ENCODE measurements around the gene NCOR1.
"Not testable (repeated sequence)": the region's sequence is repeated elsewhere in the genome, so short reads cannot be mapped to it uniquely, and the experiment has no call there.

The NCOR1 gene

GRCh38 chr17:16145319-16145890 is 69.9 kb downstream of the NCOR1 start:
- not testable (repeated sequence) for DNase-seq

DNA sequence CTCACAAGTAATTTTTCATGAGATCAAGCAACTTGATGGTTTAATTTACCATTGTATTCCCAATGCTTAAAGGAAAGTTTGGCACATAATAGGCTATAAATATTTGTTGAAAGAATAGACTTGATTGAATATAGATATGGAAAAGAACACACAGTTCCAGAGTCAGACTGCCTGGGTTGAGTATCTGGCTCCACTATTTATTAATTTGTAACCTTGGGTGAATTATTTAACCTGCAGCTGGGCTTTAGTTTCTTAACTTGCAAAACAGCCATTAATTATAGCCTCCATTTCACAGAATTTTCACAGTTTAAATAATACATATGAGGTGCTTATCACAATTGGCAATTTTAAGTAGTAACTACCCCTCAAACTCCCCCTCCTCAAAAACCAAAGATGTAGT is 73.6 kb downstream of the NCOR1 start:
- DNase-seq: no peak

DNA sequence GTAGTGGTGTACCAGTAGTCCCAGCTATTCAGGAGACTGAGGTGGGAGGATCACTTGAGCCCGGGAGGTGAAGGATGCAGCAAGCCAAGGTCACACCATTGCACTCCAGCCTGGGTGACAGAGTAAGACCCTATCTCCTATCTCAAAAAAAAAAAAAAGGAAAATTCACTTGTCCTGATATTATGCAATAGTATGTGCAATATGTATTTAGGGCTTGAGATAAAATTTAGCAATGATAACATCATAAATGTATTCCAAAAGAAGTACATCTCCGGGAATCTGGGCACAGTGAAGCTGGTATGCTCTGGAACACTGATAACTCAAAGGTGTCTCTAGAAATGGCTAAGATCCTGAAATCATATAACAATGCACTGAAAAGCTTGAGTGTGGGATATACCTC is 74.5 kb downstream of the NCOR1 start:
- no peak for DNase-seq

DNA sequence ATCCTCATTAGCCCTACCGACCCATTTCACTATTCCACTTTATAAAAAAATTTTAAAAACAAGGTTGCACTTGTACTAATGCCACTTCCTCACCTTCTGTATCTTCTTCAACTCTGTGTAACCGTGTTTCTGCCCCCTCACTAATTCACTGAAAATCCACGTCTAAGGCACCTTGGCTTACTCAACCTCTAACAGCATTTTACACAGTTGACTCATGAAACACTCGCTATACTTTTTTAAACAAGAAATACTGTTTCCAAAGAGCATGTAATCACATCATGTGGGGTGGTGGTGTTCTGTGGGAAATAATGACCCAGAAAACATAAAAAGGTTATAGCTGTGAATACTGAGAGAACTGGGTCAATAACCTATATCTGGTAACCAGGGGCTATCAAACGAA is 79.9 kb downstream of the NCOR1 start:
- no peak for DNase-seq

GRCh38 chr17:16131593-16131992 is 83.7 kb downstream of the NCOR1 start:
- DNase-seq: no peak

DNA sequence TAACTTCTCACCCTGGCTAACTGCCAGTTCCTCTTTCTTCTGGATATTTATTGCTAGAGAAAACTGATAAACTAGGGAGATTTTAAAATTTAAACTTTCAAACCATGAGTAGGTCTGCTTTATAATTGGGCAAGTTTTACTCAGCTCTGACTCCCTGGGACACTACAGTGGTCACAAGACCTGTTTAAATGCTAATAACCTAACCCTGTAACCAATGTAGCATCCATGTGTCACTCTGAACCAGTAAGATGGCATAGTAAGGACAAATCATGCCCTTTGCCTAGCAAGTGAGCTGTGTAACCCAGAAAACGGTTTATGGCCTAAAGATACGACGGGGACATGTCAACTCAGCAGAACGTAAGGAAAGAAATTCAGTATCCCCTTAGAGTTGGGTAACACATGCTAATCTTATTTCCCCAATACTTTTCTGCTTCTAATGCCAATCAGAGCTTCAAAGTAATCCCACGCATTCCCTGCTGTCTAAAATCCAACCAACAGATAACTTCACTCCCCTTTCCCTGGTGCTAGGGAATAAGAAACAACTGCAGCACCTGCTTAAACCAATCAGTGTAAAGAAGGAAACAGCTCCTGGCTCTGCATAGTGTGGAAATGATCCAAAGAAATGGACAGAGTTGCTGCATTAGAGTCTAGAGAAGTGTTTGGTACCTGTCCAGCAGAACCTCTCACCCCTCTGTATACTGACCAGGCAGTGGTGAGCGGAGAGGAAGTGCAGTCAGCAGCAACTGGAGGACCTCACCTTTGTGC is 85.7 kb downstream of the NCOR1 start:
- no peak for DNase-seq

DNA sequence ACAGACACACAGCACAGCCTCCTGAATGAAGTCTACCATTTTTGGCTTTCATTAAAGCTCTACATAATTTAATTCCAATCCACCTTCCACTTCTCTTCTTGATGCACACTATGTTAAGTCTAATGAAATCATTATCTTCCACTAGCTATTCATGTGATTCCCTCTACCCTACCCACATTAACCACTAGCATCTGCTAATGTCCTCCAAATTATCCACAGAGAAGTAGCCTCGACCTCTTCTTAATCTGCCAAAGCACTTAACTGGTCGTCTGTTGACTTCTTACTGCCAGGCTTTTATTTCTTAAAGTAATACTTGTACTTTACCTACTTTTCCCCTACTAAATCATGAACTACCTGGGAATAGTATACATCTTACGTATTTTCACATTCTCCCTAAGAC is 91.8 kb downstream of the NCOR1 start:
- DNase-seq: no peak

DNA sequence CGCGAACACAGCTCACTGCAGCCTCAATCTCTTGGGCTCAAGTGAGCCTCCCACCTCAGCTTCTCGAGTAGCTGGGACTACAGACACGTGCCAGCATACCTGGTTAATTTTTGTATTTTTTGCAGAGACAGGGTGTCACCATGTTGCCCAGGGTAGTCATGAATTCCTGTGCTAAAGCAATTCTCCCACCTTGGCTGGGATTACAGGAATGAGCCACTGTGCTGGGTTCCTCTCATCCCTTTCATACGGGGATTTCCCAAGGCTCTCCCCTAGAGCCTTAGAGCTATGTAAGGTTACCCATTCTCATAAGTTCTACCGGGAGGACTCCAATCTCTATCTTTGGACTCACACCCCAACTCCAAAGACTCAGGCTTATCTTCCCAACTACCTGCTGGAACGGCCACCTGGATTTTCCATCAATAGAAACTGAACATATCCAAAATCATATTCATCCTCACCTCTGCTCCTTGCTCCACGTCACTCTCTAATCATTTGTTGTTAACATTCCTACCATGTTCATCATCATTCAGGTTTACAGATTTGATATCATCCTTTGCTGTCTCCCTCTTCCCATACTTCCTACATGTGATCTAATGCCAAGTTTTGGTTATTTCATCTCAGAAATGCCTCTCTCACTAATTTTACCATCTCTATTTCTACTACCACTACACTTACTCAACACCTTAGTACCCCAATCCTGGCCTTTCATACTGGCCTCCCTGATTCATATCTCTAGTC is 92.5 kb downstream of the NCOR1 start:
- no peak for DNase-seq

- no peak for DNase-seq
Observed at GRCh38 chr17:16121915-16122314, 93.4 kb downstream of the NCOR1 start.

DNA sequence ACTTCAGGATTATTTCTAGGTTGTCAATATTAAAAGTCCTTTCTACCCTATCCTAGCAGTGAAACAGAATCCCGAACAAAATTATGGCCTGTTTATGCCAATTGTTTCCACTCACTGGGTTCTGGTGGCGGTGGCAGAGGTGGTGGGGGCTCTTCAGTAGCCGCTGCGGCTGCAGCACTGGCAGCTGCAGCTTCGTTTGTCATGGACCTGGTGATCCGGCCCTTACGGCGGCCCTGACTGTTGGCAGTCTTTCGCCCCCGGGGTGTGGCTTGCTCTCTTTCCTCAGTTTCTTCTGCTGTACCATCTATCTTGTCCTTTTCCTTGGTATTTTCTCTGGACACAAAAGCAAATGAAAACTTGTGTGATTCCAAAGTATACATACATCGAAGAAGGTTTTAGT is 94.4 kb downstream of the NCOR1 start:
- DNase-seq: no peak

- DNase-seq: no peak
Observed at GRCh38 chr17:16117149-16117548, 98.2 kb downstream of the NCOR1 start.

- DNase-seq: not testable (repeated sequence)
Observed at GRCh38 chr17:16115077-16115698, 100.1 kb downstream of the NCOR1 start.

DNA sequence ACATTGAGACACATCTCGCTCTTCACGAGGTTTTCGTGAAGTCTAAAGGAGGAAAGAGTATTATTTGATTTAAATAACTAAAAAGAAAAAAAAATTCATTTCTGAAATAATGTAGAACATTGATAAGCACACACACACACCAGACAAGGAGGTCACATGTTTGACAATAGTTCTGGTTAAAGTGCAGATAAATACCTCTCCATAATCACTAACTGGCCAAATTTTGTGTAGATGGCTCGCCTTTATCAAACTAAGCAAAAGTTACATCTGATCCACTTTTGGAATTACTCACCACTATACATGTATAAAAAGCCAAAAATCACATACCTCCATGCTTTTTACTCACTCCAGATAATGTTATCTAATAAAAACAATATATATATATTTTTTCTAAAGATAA is 106.5 kb downstream of the NCOR1 start:
- no peak for DNase-seq

DNA sequence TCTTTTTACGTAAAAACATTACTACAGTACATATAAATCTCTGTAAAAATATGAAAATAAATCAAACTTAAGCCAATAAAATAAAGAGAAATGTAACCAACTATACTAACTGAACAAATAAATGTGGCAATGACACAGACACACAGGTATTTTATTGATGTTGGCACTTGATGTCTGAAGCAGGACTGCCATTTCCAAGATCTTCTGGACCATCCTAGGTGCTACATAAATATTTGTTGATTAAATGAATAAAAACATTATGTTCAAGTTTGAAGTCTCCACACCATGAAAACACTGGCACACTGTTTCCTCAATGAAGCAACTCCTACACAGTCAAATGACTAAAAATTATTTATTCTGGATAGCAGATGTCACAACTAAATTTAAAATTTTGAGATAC is 106.9 kb downstream of the NCOR1 start:
- DNase-seq: no peak

DNA sequence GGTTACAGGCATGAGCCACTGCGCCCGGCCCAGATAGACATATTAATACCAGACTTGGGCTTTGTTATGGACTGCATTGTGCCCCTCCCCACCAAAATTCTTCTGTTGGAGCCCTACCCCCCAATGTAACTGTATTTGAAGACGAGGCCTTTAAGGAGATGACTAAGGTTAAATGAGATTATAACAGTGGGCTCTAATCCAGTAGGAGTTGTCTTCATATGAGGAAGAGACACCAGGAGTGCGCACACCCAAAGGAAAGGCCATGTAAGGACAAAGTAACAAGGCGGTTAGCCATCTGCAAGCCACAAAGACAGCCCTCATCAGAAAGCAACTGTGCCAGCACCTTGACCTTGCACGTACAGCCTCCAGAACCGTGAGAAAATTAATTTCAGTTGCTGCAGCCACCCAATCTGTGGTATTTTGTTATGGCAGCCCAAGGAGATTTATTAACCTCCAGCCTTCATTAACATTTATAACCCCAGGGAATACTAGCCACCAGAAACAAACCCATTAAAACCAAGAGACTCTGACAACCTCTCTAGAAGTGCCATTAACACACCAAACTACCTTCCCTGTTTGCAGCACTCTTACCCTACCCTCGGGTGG is 108.1 kb downstream of the NCOR1 start:
- no peak for DNase-seq

- peak; percentile 64 for DNase-seq
Observed at GRCh38 chr17:16106161-16106891, 109.0 kb downstream of the NCOR1 start.

DNA sequence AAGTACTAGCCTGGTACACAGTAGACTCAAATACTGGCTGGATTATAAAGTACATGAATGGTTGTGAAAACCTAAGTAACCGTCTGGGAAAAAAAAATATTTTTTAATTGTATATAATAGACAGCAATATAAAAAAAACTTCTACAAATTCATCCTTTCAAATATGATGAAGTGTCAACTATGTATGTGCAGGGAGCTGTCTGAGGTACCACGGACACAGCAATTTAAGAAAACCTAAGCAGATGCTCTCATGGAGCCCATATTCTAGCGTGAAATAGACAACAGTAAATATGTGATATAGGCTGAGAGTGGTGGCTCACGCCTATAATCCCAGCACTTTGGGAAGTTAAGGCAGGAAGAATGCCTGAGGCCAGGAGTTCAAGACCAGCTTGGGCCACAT is 111.1 kb downstream of the NCOR1 start:
- DNase-seq: no peak

DNA sequence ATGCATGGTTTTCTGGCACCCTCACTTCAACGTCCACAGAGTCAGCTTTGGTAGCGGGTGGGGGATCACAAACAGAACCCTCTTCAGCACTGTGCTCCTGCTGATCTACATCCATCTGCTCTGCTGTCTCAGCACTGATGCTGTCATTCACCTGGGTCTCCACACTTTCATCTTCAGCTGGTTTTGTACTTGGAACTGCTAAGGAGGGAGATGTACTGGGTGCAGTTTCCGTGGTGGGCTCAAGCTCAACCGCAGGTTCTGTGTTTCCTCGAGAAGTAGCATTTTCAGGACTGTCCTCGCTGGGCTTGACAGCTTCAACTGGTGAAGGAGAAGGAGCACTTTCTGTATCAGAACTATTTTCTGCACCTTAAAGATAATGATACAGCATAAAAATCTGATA is 113.9 kb downstream of the NCOR1 start:
- no peak for DNase-seq

GRCh38 chr17:16100737-16101400 is 114.5 kb downstream of the NCOR1 start:
- DNase-seq: no peak

DNA sequence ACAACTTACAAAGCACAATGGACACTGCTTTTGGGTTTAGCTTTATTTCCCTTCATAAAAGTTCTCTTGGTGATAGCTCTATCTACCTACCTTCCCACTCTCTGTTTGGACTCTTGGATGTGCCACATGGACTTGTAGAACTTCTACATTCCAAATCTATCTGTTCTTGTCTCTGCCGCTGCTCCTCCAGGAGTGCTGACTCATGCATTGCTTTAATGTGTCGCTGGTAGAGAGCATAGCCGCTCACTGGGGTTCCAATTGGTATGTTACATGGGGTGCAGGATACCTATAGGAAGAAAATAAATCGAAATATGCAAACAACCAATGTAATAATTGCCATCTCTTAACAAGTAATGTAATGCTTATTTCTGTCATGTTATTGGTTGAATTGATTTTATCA is 123.6 kb downstream of the NCOR1 start:
- DNase-seq: no peak

DNA sequence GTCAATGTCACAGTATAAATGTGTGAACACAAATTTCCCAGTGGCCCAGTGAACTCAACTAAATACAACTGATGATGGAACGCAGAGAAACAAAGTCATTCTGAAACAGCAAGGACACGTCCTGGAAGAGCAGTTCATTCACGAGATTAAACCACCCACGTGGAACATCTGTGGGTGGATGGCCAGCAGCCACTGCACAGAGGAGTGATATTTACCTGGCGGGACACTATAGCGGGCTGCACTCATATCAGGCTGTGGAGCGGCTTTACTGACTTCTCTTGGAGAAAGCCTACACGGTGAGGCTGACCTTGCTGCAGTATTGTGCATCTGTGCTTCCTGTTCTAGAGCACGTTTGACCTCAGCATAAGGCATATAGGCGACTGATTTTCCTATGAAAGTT is 128.4 kb downstream of the NCOR1 start:
- DNase-seq: no peak

- DNase-seq: no peak
Observed at GRCh38 chr17:16085066-16085699, 130.2 kb downstream of the NCOR1 start.

Data from SHP77 treated with DMSO at 0.1 percent for 48 hours (cell line).